GM06990 (cell line): ENCODE measurements around the gene YTHDF1.

ENCODE experiments used
- DNase-seq: peaks from one replicate; pipeline ENCODE4 v3.0.0-alpha.2; 2011; ENCODE audit not compliant: insufficient read length; ENCODE audit errors: extremely low read depth
- H3K27me3 ChIP-seq: replicated peaks from 2 replicates; pipeline ENCODE4 v1.6.0; 2011; ENCODE audit warnings: low read length; ENCODE audit not compliant: control insufficient read depth, insufficient read depth
- H3K36me3 ChIP-seq: 2 replicates; pipeline ENCODE4 v1.5.1; 2011; ENCODE audit warnings: low read length; ENCODE audit not compliant: control insufficient read depth, insufficient read depth
- H3K4me3 ChIP-seq: replicated peaks from 2 replicates; pipeline ENCODE4 v1.5.1; 2011; ENCODE audit warnings: low read depth, mild to moderate bottlenecking, control low read depth, low read length
- TF ChIP-seq, protein P1 (sequence below): IDR thresholded peaks from 2 replicates; pipeline ENCODE4 v1.5.1; 2011; ENCODE audit warnings: low read length, control low read depth, mild to moderate bottlenecking, inconsistent platforms; ENCODE audit not compliant: insufficient read depth, poor library complexity, severe bottlenecking

The YTHDF1 gene

GRCh38 chr20:63220696-63221399 lies 4.9 kb upstream of the YTHDF1 start:
- H3K4me3 ChIP-seq: no peak overlapping the region
- no peak for DNase-seq
- no peaks in the 10 kb centered on the region for H3K36me3 ChIP-seq
- TF ChIP-seq, protein P1, sequence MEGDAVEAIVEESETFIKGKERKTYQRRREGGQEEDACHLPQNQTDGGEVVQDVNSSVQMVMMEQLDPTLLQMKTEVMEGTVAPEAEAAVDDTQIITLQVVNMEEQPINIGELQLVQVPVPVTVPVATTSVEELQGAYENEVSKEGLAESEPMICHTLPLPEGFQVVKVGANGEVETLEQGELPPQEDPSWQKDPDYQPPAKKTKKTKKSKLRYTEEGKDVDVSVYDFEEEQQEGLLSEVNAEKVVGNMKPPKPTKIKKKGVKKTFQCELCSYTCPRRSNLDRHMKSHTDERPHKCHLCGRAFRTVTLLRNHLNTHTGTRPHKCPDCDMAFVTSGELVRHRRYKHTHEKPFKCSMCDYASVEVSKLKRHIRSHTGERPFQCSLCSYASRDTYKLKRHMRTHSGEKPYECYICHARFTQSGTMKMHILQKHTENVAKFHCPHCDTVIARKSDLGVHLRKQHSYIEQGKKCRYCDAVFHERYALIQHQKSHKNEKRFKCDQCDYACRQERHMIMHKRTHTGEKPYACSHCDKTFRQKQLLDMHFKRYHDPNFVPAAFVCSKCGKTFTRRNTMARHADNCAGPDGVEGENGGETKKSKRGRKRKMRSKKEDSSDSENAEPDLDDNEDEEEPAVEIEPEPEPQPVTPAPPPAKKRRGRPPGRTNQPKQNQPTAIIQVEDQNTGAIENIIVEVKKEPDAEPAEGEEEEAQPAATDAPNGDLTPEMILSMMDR: no peak
- H3K27me3 ChIP-seq: no peaks in the 10 kb centered on the region; the same call in 1 of the 2 replicates

GRCh38 chr20:63219866-63220521 lies 4.1 kb upstream of the YTHDF1 start:
- no peaks in the 10 kb centered on the region for H3K36me3 ChIP-seq
- H3K27me3 ChIP-seq: no peaks in the 10 kb centered on the region; the same call in 1 of the 2 replicates
- no peak overlapping the region for H3K4me3 ChIP-seq
- no peak for DNase-seq
- TF ChIP-seq, protein P1: no peak

DNA sequence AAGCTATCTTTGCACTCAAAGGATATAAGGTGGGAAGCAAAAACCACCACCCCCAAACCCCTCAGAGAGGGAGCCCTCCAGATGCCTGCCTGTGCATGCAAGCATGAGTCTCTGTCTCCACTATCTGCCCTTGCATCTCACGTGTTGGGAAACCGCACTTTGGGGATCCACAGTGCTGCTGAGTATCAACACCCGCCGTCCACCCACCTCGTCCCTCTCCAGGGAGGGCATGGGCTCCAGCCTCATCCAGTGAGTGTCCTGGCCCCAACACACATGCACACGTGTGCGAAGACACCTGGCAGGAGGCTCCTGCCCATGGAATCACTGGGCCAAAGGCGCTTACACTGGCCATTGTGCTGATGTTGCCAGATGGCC lies 3.5 kb upstream of the YTHDF1 start:
- no peak for DNase-seq
- Histone ChIP-seq H3K27me3 (no peaks in the 10 kb centered on the region; the same call in 1 of the 2 replicates), H3K36me3 (no peaks in the 10 kb centered on the region), H3K4me3 (no peak overlapping the region)
- TF ChIP-seq, protein P1: no peak

DNA sequence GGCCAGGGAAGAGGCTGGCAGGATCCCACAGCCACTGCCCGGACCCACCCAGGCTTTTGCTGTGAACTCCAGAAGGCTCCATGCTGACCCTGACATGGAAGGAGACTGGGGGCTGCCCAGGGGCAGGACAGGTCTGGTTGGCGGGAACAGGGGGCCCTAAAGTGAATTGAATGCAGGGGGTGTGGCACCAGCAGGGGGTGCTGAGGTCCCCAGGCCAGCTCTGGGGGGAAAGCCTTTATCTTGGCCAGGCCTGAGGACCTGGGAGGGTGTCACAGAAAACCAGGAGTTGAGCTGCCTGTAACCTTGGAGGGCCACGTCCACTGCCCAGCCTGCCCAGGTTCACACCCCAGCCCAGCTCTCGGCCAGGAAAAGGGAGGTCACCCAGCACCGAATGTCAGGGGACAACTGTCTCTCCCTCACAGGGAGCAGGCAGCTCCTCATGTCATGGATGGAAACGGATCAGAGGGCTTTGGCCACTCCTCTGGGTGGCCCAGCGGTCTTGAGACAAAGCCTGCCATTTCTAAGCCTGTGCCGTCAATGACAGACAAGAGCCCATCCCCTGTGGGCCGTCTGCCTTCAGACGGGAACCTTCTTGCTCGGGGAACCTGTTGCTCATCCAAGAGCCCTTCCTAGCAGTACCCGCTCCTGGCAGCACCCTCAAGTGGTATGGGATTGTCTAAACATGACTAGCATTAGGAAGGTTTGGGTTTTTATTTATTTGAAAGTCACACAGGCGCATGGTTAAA lies 2.9 kb upstream of the YTHDF1 start:
- TF ChIP-seq, protein P1: no peak
- Histone ChIP-seq H3K4me3 (no peak overlapping the region), H3K36me3 (no peaks in the 10 kb centered on the region), H3K27me3 (no peaks in the 10 kb centered on the region; the same call in 1 of the 2 replicates)
- no peak for DNase-seq

DNA sequence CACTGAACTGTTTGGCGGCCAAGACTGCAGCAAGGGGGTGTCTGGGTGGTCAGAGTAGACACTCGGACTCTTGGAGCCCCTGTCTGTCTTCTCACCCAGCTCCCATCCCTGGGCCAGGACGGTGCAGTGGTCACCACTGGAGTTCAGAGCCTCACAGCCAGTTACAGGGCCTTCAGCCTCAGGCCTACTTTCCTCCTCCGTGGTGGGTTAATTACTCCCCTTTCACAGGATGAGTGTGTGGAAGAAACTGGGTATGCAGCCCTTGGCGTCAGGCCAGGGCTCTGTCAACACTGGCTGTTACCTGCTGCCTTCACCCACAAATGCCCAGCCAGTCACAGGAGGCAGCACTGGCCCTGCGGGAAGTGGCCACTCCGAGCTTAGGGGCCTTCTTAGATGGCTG lies 1.8 kb upstream of the YTHDF1 start:
- Histone ChIP-seq H3K36me3 (peaks cover 6% of the 10 kb centered on the region), H3K4me3 (no peak overlapping the region), H3K27me3 (no peaks in the 10 kb centered on the region; the same call in 1 of the 2 replicates)
- TF ChIP-seq, protein P1: no peak
- DNase-seq: no peak
